HG02798 (cell line): ENCODE results near the gene TPD52L3.
A peak's percentile ranks its signal among the peaks of the same experiment; 100 is the strongest.

Experiments used
- ATAC-seq: cut with Tn5 transposase; IDR thresholded peaks from one replicate; pipeline ENCODE4 v1.9.1; 2021; ENCODE audit warnings: mild to moderate bottlenecking; ENCODE audit not compliant: unreplicated experiment, poor library complexity

TPD52L3 gene

GRCh38 chr9:6328103-6328502 lies at the start of gene TPD52L3:
TSS of gene TPD52L3 (plus strand) at chr9:6328375. CDS start at chr9:6328596, 221 bp downstream.
- ATAC-seq = no peak

GRCh38 chr9:6301858-6302257 lies 26.3 kb upstream of the TPD52L3 start:
- ATAC-seq = no peak

- no peak for ATAC-seq
Measured at GRCh38 chr9:6302417-6302816, 25.8 kb upstream of the TPD52L3 start.

- ATAC-seq = no peak
Measured at GRCh38 chr9:6304232-6304631, 23.9 kb upstream of the TPD52L3 start.

GRCh38 chr9:6305954-6306563 lies 22.1 kb upstream of the TPD52L3 start:
- peak; percentile 42 for ATAC-seq

GRCh38 chr9:6307551-6308096 lies 20.6 kb upstream of the TPD52L3 start:
- no peak for ATAC-seq

GRCh38 chr9:6330958-6331634 lies 2.9 kb downstream of the TPD52L3 start:
- no peak for ATAC-seq

- no peak for ATAC-seq
Measured at GRCh38 chr9:6334305-6334704, 6.1 kb downstream of the TPD52L3 start.

- ATAC-seq = no peak
Measured at GRCh38 chr9:6348766-6349165, 20.6 kb downstream of the TPD52L3 start.

- ATAC-seq = no peak
Measured at GRCh38 chr9:6351737-6352136, 23.6 kb downstream of the TPD52L3 start.

- peak; percentile 84 for ATAC-seq
Measured at GRCh38 chr9:6354072-6354686, 26.0 kb downstream of the TPD52L3 start.

GRCh38 chr9:6355728-6356127 lies 27.6 kb downstream of the TPD52L3 start:
- ATAC-seq = peak; percentile 56

GRCh38 chr9:6356441-6356840 lies 28.3 kb downstream of the TPD52L3 start:
- no peak for ATAC-seq

- no peak for ATAC-seq
Measured at GRCh38 chr9:6356904-6357303, 28.7 kb downstream of the TPD52L3 start.

GRCh38 chr9:6367128-6367890 lies 39.1 kb downstream of the TPD52L3 start:
- no peak for ATAC-seq

GRCh38 chr9:6368831-6369230 lies 40.7 kb downstream of the TPD52L3 start:
- ATAC-seq = no peak
